ENCODE data around the gene EP300. TPM values are rescaled to one million over a fixed set of nuclear protein-coding genes. Genes with fewer than 3 reads are reported as not detected.

EP300 gene
- total and polyA plus RNA-seq, 2 of the 8 experiments (the other 6 are each of a cell fraction or from before 2014, with no cell fraction given) = 39.5 to 109 TPM

DNA sequence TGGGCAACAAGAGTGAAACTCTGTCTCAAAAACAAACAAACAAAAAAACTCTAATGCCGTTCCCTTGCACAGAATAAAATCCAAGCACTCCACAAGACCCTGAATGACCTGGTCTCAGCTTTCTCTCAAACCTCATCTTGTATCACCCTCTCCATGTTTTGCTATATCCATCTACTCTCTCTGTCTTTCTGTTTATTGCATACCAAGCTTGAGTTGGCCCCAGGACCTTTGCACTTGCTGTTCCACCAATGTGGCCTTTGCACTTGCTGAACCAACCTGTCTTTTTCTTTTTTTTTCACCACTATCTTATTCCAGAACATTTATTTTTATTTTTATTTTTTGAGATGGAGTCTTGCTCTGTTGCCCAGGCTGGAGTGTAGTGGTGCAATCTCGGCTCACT is 110.7 kb downstream of the EP300 start:
- H3K27ac ChIP-seq (ENCODE audit: low read depth, low read length) = no peak overlapping the region
- H3K23ac ChIP-seq (ENCODE audit: insufficient read length) = no peak overlapping the region
- ChIA-PET CTCF (ENCODE audit: partially characterized antibody) (interaction anchor here (0.8 kb wide), 1 partner anchor 13 kb away, joined by 4 read pairs; no protein-coding TSS in a partner anchor), POLR2A (ENCODE audit: partially characterized antibody) (no interaction called here)
- no peak overlapping the region for H2BK12ac ChIP-seq (ENCODE audit: low read depth, low read length)
- no peaks in the 10 kb centered on the region for H4K20me1 ChIP-seq (replicated peaks in 1 of 2; ENCODE audit: control insufficient read depth in 1 of 2, insufficient read depth in 2 of 2, low read length in 2 of 2)
- DNase-seq (ENCODE audit: low read depth in 1 of 2, low spot score in 2 of 2) (no peak), FAIRE-seq (no peak)
- no peak overlapping the region for H3K18ac ChIP-seq (ENCODE audit: extremely low read depth, low read length)
- H2BK120ac ChIP-seq (replicated peaks; ENCODE audit: low read depth, low read length) = no peak overlapping the region
- H2BK15ac ChIP-seq (ENCODE audit: low read length) = no peak overlapping the region
- H3K9ac ChIP-seq (replicated peaks in 1 of 4; ENCODE audit: extremely low read depth in 1 of 4, low read depth in 3 of 4, low read length in 3 of 4) = no peak overlapping the region
- no peak overlapping the region for H2BK20ac ChIP-seq (ENCODE audit: low read length)
- H3K23me2 ChIP-seq (ENCODE audit: low read depth, low read length) = peaks cover 7% of the 10 kb centered on the region
- no peak overlapping the region for H3K14ac ChIP-seq (ENCODE audit: insufficient read length)
- H4K5ac ChIP-seq (ENCODE audit: insufficient read length, low read depth, low read length) = no peak overlapping the region
- H4K8ac ChIP-seq (ENCODE audit: extremely low read depth, insufficient read depth, low read length) = no peak overlapping the region
- H3K9me3 ChIP-seq (ENCODE audit: insufficient read depth in 2 of 2, low read depth in 1 of 2, low read length in 1 of 2) = no peaks in the 10 kb centered on the region
- H3K56ac ChIP-seq (replicated peaks; ENCODE audit: insufficient read length, low read depth, low read length) = no peak overlapping the region
- H3K36me3 ChIP-seq (ENCODE audit: control insufficient read depth in 2 of 4, insufficient read depth in 4 of 4, low read length in 3 of 4) = no peaks in the 10 kb centered on the region
- no peak overlapping the region for H2AFZ ChIP-seq (ENCODE audit: low read length)
- peaks cover 0 to 4% (median 0%) of the 10 kb centered on the region in 4 experiments; a peak in 2 of 7 replicates for H3K4me1 ChIP-seq (replicated peaks in 1 of 4; ENCODE audit: control insufficient read depth in 3 of 4, insufficient read depth in 4 of 4, low read length in 3 of 4)
- H4K91ac ChIP-seq (replicated peaks; ENCODE audit: insufficient read length, low read length) = no peak overlapping the region
- peaks cover 0 to 10% (median 5%) of the 10 kb centered on the region in 4 experiments; a peak in 5 of 7 replicates for H3K27me3 ChIP-seq (replicated peaks in 1 of 4; ENCODE audit: control insufficient read depth in 3 of 4, extremely low read depth in 1 of 4, insufficient read depth in 3 of 4, low read length in 3 of 4)
- H3K4ac ChIP-seq (replicated peaks; ENCODE audit: insufficient read length, low read depth, low read length) = no peak overlapping the region
- no peak overlapping the region for H2BK5ac ChIP-seq (ENCODE audit: low read depth, low read length)
- WGBS, 2 experiments (ENCODE audit: extremely low coverage in 1 of 2, insufficient coverage in 1 of 2, insufficient read length in 1 of 2, insufficient replicate concordance in 2 of 2, low coverage in 1 of 2, low lambda C conversion rate in 2 of 2, missing lambda C conversion rate in 1 of 2) = 96% methylated on average over 2 of the region's 2 CpGs; no CpG with 5 or more reads in 1 of the 2 experiments
- H3K79me2 ChIP-seq (ENCODE audit: control insufficient read depth in 1 of 2, insufficient read depth in 2 of 2, low read length in 2 of 2) = peaks cover 0 to 9% of the 10 kb centered on the region in 2 experiments; a peak in 2 of 4 replicates
- no peak overlapping the region for H2AK5ac ChIP-seq (ENCODE audit: low read depth, low read length)
- no peak overlapping the region for H3K4me3 ChIP-seq (ENCODE audit: extremely low read depth in 1 of 4, insufficient read depth in 2 of 4, low read depth in 3 of 4, low read length in 4 of 4)
- no peak overlapping the region for H3K4me2 ChIP-seq (ENCODE audit: insufficient read depth in 1 of 2, low read depth in 2 of 2, low read length in 2 of 2)
- H3K79me1 ChIP-seq (ENCODE audit: low read depth, low read length) = no peaks in the 10 kb centered on the region; the same call in 1 of the 2 replicates
- TF ChIP-seq SRF (IDR thresholded peaks at IDR 0.05; ENCODE audit: low read depth, low read length) = no peak
- TF ChIP-seq ASH2L (IDR thresholded peaks at IDR 0.05; ENCODE audit: low read length) = no peak
- no peak for TF ChIP-seq HDAC6 (IDR thresholded peaks at IDR 0.05; ENCODE audit: low read depth, low read length)
- no peak for TF ChIP-seq JUN (IDR thresholded peaks at IDR 0.05; ENCODE audit: low read depth, low read length)
- TF ChIP-seq RNF2 (IDR thresholded peaks at IDR 0.05; ENCODE audit: borderline replicate concordance, low read depth, low read length, missing control alignments, poor library complexity, severe bottlenecking) = no peak
- TF ChIP-seq NANOG (IDR thresholded peaks at IDR 0.05; ENCODE audit: insufficient read depth, low read depth, low read length, poor library complexity, severe bottlenecking) = no peak
- no peak for TF ChIP-seq YY1 (IDR thresholded peaks at IDR 0.05; ENCODE audit: low read depth, low read length)
